ENCODE measurements around the gene MPC1.

- TF ChIP-seq REST (IDR thresholded peaks at IDR 0.05; ENCODE audit: low read depth) (no peak), MAX (IDR thresholded peaks at IDR 0.05) (no peak), NFIC (IDR thresholded peaks at IDR 0.05) (no peak), ZBTB7A (IDR thresholded peaks at IDR 0.05; ENCODE audit: low read depth) (no peak), EP300 (IDR thresholded peaks at IDR 0.05; ENCODE audit: borderline replicate concordance) (no peak), TCF12 (IDR thresholded peaks at IDR 0.05; ENCODE audit: low read depth) (no peak), CREB1 (IDR thresholded peaks at IDR 0.05; ENCODE audit: low read depth) (no peak), TAF1 (IDR thresholded peaks at IDR 0.05; ENCODE audit: low read depth) (no peak), FOXM1 (IDR thresholded peaks at IDR 0.05; ENCODE audit: borderline replicate concordance, low read depth) (no peak), TEAD4 (IDR thresholded peaks at IDR 0.05) (no peak)
Measured at GRCh38 chr6:166405386-166405785, 22.6 kb upstream of the MPC1 start.
